ENCODE data around the gene NUF2.

Gene NUF2

DNA sequence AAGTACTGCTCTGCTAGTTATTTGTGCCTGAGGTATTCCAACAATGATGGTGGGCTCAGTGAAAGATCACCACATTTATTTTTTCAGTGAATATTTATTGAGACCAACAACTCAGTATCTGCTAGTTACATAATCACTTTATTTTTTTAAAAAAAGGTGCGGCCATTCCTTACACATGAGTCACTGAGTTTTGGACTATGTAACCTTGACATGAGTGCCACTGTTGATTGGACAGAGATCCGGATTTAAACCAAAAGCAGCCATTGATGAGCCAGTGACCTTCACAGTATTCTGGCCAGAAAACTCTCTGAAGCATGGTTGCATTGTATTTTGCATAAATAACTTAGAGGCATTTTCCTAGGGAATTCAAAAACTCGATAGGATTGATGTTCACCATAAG, 79.5 kb downstream of the NUF2 start:
- DNase-seq (ENCODE audit: low spot score): peak; percentile 33
